Thyroid gland (tissue), 4 donors: ENCODE measurements around the gene COL11A2.

Experiments used
- POLR2A ChIP-seq, 2 donors: fragments of 450-650 bp; IDR thresholded peaks; one replicate each; pipeline ENCODE4 v1.6.1; 2017; ENCODE audit warnings: antibody characterized with exemption in 2 of 2, mild to moderate bottlenecking in 2 of 2, moderate library complexity in 1 of 2
- TF ChIP-seq, protein P1 (sequence below), 6 experiments: fragments of 200-600 bp in 3 of 6; fragments of 450-650 bp in 3 of 6; sonication (generic) in 3 of 6; IDR thresholded peaks; one replicate each; pipeline ENCODE4 v1.5.1; 2016 to 2019; ENCODE audit warnings: antibody characterized with exemption in 6 of 6, mild to moderate bottlenecking in 2 of 6, inconsistent platforms in 1 of 6, moderate library complexity in 1 of 6

DNA sequence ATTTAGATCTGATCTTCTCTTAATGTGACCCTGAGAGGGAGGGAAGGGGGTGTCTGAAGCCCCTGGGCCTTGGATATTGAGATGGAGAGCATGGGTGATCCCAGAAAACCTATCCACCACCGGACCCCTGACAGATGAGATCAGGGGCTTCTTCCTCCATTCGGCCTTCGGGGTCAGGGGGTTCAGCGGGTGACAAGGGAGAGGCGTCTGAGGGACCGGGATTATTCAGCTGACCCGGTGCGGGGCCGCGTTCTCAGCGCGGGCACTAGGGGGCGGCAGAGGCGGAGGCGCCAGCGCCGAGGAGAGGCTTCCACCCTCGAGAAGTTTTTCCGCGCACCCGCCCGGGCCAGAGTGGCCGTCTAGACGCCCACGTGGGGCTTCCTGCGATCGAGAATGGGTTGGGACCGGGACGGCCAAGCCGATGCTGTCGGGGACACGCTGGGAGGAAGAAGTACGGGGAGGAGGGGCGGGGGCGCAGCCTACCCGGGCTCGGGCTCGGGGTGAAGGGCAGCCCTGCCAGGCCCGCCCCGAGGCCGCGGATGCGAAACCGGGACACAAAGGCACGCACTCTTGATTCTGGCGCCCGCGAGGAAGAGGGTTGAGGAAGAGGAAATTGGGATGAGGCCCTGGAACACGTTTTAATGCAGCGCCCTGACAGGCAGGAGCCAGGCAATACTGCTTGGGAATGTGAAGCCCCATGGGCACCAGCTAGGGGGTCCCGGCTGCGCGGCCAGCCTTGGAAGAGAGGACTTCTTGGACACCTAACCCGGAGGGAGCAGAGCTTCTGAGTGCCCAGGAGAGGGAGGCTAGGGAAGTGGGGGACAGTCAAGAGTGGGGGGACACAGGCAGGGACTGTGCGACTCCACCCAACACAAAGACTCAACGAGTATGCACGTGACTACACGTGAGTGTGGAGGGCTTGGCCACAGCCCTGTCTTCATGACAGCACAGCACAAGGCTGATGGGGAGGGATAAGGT, 30.6 kb downstream of the COL11A2 start:
- TF ChIP-seq POLR2A (IDR thresholded peaks at IDR 0.05), result no peak
- TF ChIP-seq, protein P1, sequence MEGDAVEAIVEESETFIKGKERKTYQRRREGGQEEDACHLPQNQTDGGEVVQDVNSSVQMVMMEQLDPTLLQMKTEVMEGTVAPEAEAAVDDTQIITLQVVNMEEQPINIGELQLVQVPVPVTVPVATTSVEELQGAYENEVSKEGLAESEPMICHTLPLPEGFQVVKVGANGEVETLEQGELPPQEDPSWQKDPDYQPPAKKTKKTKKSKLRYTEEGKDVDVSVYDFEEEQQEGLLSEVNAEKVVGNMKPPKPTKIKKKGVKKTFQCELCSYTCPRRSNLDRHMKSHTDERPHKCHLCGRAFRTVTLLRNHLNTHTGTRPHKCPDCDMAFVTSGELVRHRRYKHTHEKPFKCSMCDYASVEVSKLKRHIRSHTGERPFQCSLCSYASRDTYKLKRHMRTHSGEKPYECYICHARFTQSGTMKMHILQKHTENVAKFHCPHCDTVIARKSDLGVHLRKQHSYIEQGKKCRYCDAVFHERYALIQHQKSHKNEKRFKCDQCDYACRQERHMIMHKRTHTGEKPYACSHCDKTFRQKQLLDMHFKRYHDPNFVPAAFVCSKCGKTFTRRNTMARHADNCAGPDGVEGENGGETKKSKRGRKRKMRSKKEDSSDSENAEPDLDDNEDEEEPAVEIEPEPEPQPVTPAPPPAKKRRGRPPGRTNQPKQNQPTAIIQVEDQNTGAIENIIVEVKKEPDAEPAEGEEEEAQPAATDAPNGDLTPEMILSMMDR (IDR thresholded peaks at IDR 0.05), result peak; percentile 70 to 96 (median 92)
